CD4-positive, alpha-beta T cell treated with Interleukin-21 for 1 hour (primary cell): ENCODE data around the gene BICD1.
A peak's percentile ranks its signal among the peaks of the same experiment; 100 is the strongest.

Experiments used
- DNase-seq: peaks from one replicate; pipeline ENCODE4 v3.0.0-alpha.2; 2020

Gene BICD1

DNA sequence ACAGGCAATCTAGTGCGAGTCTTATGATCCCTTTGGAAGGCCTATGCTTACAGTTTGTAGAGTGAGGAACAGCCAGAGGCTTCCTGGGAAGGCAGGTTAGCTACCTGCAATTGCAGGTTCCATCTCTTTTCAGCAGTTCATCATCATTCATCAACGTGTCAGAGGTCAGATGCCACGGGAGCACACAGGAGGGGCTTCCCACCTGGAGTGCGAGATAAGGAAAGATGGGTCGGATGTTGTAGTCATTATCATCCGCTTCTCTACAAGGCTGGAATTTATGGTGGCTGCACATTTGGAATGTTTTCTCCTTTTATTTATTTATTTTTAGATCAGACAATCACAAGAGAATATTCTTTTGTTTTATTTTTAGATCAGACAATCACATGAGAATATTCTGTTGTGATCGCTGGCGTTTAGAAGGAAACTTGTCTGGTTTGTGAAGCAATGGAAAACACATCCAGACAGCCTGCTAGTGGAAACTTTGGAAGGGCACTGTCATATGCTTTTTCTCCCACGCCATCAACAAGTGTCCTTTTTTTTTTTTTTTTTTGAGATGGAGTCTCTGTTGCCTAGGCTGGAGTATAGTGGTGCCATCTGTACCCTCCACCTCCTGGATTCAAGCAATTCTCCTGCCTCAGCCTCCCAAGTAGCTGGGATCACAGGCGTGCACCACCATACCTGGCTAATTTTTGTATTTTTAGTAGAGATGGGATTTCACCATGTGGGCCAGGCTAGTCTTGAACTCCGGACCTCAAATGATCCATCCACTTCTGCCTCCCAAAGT lies 1.9 kb upstream of the BICD1 start:
- no peak for DNase-seq

DNA sequence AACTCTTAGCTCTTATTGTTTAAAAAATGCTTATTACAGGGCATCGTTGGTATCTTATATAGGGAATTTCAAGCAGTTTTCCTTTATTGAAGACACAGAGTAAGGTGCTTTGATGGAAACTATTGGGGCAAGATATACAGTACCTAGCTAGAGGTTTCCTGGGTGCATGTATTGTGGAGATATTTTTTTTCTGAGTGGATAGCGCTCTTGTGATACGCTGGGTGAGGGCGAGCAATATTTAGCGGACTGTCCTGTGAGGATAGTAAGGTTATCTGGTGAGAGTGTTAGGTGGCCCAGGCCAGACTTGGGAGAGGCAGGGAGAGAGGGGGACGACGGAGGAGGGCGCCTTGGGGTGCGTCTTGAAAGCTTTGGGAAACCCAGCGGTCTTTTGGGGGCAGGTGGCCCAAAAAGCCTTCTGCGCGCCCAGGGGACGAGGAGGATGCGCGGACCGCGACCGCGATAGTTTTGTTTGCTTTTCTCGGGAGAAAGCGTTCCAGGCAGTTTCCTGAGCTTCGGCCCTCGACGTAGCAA lies 596 bp upstream of the BICD1 start:
- no peak for DNase-seq

- no peak for DNase-seq
Observed at GRCh38 chr12:32107359-32108267, 966 bp downstream of the BICD1 start.

DNA sequence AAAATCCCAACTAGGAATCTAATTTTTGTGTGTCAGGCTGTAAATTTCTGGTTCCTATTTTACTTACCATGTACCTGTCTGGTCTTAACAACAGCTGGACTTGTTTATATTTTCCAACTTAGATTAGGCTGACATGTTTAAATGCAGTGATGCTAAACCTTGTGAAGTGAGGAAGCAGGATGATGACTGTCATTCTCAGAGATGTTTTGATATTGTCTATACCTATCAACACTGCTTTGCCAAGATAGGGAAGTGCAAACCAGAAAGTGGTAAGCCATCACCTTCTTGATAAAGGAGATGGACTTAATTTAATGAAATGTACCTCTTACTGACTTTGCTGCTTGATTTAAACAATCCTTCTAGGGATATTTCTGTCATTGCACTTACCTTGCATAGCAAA lies 2.1 kb downstream of the BICD1 start:
- DNase-seq = no peak

GRCh38 chr12:32110417-32110816 lies 3.8 kb downstream of the BICD1 start:
- DNase-seq = no peak

DNA sequence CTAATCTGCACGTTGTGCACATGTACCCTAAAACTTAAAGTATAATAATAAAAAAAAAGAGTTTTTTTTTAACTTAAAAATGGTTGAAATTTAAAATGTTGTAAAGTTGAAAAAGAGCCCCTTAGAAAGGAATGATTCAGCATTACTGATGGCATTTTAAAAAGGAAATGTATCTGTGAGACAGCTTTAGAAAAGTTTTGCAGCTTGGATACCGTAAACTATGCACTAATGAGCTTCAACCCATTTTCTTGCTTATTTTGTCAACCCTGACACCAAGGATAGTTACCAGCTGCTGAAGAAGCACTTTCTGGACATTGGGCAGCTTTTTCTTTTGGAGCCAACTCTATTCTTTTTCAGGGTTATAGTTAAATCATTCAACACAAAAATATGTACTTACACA lies 4.3 kb downstream of the BICD1 start:
- DNase-seq = no peak

- DNase-seq = no peak
Observed at GRCh38 chr12:32115404-32116104, 8.9 kb downstream of the BICD1 start.

GRCh38 chr12:32116897-32117296 lies 10.2 kb downstream of the BICD1 start:
- DNase-seq = no peak

- no peak for DNase-seq
Observed at GRCh38 chr12:32117316-32117715, 10.7 kb downstream of the BICD1 start.

- no peak for DNase-seq
Observed at GRCh38 chr12:32118806-32119205, 12.2 kb downstream of the BICD1 start.

- no peak for DNase-seq
Observed at GRCh38 chr12:32120419-32120818, 13.8 kb downstream of the BICD1 start.

DNA sequence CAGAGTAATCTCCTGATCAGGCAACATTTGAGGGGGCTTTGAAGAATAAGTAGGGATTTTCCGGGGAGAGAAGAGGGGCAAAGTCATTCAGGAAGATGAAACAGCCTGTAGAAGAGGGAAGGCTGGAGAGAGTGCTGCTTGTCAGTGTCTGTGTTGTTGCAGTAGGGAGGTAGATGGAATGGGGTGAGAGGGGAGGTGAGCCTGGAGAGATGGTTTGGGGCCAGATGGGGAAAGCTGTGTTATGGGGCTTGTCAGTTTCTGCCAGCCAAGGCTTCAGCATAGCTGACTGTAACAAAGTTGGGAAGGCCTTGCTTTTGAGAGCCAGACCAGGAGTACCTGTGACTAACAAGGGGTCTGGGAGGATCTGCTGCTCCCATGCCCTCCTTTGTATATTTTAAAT lies 18.0 kb downstream of the BICD1 start:
- DNase-seq = no peak

DNA sequence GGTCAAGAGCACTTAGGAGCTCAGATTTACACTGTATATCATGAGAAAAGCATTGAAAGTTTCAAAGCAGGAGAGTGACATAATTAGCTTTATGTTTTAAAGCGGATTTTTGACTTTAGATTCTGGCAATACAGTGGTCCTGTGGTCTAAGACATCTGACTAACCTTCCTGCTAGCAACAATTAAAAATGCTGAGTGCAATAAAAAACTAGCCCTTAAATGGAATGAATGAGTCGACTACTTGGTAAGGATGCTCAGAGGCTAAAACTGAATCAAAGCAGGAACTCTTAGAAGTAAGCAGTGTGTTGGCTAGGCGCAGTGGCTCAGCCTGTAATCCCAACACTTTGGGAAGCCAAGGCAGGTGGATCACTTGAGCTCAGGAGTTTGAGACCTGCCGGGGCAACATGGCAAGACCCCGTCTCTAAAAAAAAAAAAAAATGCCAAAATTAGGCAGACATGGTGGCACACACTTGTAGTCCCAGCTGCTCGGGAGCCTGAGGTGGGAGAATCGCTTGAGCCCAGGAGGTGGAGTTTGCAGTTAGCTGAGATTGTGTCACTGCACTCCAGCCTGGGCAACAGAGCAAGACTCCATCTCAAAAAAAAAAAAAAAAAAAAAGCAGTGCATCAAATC lies 18.9 kb downstream of the BICD1 start:
- no peak for DNase-seq

GRCh38 chr12:32126720-32127119 lies 20.1 kb downstream of the BICD1 start:
- no peak for DNase-seq

- DNase-seq = no peak
Observed at GRCh38 chr12:32131666-32132065, 25.0 kb downstream of the BICD1 start.

DNA sequence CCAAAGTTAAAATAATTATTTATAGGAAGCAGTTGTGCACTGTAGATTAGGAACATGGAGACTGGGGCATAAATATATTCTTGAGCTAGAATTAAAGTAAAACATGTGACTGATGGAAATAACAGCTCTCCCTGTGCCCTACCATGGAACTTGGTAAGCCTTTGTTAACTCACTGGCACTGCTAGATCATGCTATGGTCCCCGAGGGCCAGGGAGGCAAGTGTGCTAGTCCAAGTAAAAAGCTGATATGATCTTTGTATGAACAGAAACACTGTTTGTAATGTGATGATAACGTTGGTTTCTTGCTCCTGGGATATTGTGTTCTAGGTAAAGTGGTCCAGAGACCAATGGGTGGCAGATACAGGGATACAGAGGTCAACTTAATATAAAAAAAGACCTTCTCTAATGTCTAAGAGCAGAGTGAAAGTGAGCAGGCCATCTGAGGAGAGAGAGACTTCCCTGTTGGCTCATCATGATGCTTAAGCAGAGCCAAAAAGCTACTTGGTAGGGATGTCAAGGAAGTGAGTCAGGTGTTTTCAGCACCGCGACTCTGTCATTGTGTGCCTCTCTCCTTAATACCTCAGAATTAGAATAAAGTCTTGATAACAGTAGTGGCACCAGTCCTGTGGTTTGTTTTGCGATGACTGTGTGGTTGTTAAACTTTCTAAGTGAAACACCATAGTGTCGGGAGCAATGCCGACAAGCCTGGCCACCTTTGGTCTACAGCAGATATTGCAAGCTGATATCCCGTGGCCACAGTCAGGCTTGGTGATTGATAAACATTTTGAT lies 27.6 kb downstream of the BICD1 start:
- DNase-seq = peak; percentile 15

DNA sequence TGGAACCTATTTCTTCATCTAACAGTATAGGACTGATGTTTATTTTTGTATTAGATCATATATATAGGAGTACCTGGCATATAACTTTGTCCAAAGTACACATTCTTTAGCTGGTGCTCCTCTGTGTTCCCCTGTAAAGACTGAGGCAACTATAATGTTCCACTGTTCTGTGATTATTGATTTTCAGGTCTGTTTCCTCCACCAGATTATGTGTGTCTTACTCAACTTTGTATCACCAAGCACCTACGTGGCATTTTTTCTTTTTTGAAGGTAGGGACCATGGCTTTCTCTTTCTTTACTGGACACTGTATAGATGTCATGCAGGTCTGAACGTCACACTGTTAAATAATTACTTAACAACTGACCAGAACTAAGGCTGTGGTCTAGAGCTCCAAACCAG lies 29.3 kb downstream of the BICD1 start:
- no peak for DNase-seq

DNA sequence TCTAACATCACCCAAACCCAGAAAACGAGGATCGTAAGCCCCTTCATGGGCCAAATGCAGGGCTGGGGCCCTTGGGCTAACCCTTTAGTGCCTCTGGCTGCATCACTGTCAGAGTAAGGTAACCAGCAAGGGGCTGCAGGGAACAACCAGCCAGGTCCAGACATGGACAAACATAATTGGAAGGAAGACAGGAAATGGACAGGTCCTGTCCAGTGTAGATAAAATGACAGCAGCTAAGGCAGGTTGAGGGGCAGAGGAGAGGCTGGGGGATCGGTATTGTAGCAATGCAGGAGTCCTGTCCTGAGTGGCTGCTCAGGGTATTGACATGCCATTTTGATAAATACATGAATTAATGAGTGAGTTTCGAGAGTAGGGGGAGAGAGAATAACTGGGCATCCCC lies 29.8 kb downstream of the BICD1 start:
- DNase-seq = no peak

- DNase-seq = peak; percentile 24
Observed at GRCh38 chr12:32139064-32139421, 32.4 kb downstream of the BICD1 start.

- DNase-seq = no peak
Observed at GRCh38 chr12:32140877-32141276, 34.2 kb downstream of the BICD1 start.

DNA sequence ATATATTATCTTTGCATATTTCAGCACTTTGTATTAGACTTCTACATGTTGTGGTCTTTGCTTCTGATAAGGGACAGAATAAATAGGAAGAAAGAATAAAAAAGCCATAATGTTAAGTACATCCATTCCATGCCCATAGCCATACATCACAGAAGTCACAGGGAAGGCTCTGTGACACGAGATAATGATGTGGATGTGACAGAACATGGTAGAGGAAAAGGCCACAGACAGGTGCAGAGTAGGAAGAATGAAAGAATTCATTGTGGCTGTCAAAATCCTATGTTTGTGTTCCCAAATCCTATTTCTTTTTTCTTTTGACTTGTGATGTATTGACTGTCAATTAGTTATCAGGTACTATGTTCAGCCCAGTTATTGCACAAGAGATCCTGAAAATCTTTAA lies 38.4 kb downstream of the BICD1 start:
- DNase-seq = no peak
